HCT116 (cell line): Measurements from ENCODE around the gene MPP2. TPM values are rescaled to one million over a fixed set of nuclear protein-coding genes. Genes with fewer than 3 reads are reported as not detected.

ENCODE experiments used
- ATAC-seq: fragments of 200-7000 bp; cut with Tn5 transposase; 2 replicates; pipeline ENCODE4 v1.9.1; 2020; ENCODE audit warnings: mild to moderate bottlenecking, moderate library complexity
- BruUV-seq: library from RNA; stranded (reverse); fragments of 400-500 nt; replicated peaks from 2 replicates; lab custom pipeline; 2021; lab: Mats Ljungman, UMichigan
- CTCF ChIA-PET: fragments of 300-600 bp; sonication (Branson Sonifier 250); formaldehyde crosslinking; loops from one replicate; lab custom pipeline; 2021; ENCODE audit warnings: antibody characterized with exemption; lab: Charles Lee
- POLR2A ChIA-PET: fragments of 300-600, 350-600 bp; sonication (Branson Sonifier 250); formaldehyde crosslinking; loops from one replicate; lab custom pipeline; 2021; ENCODE audit warnings: antibody characterized with exemption; lab: Charles Lee
- RAD21 ChIA-PET, 2 experiments: fragments of 300-600 bp; sonication (Branson Sonifier 250); formaldehyde crosslinking; loops; one replicate each; lab custom pipeline; 2023; ENCODE audit warnings: low total read pairs in 2 of 2; ENCODE audit not compliant: uncharacterized antibody in 2 of 2, unreplicated experiment in 2 of 2, low non-redundant PET in 1 of 2; lab: Charles Lee
- DNase-seq: peaks from one replicate; pipeline ENCODE4 v3.0.0-alpha.2; 2010; ENCODE audit warnings: low read depth, low spot score
- H2AFZ ChIP-seq: fragments of 200-600 bp; shearing (Covaris generic), sonication (generic); 2 replicates; pipeline ENCODE4 v1.6.1; 2017; ENCODE audit warnings: low read depth, mixed run types, mixed read lengths, antibody characterized with exemption, low read length; ENCODE audit not compliant: poor library complexity, severe bottlenecking
- H3K27ac ChIP-seq: 2 replicates; pipeline ENCODE4 v1.5.1; 2012; ENCODE audit warnings: low read depth, low read length
- H3K27me3 ChIP-seq: fragments of 200-600 bp; sonication (generic); 2 replicates; pipeline ENCODE4 v1.6.1; 2016; ENCODE audit warnings: mixed run types, low read length, mixed read lengths; ENCODE audit not compliant: insufficient read depth
- H3K36me3 ChIP-seq, 2 experiments: fragments of 200-500 bp in 1 of 2; fragments of 200-600 bp in 1 of 2; sonication (Bioruptor generic) in 1 of 2; sonication (generic) in 1 of 2; 2 replicates each; pipeline versions ENCODE4 v1.5.1 to v1.6.1; 2014 to 2016; ENCODE audit warnings: low read length in 2 of 2, inconsistent platforms in 1 of 2, mixed read lengths in 1 of 2, mixed run types in 1 of 2; ENCODE audit not compliant: insufficient read depth in 2 of 2, control insufficient read depth in 1 of 2
- H3K4me1 ChIP-seq, 2 experiments: fragments of 200-600 bp in 1 of 2; sonication (generic) in 1 of 2; 2 replicates each; pipeline versions ENCODE4 v1.5.1 to v1.6.1; 2012 to 2017; ENCODE audit warnings: low read length in 2 of 2, inconsistent platforms in 1 of 2, mild to moderate bottlenecking in 1 of 2, mixed read lengths in 1 of 2, mixed run types in 1 of 2, moderate library complexity in 1 of 2; ENCODE audit not compliant: insufficient read depth in 2 of 2, control insufficient read depth in 1 of 2
- H3K4me2 ChIP-seq: fragments of 200-600 bp; sonication (generic); 2 replicates; pipeline ENCODE4 v1.6.1; 2017; ENCODE audit warnings: mixed run types, low read length, mixed read lengths
- H3K4me3 ChIP-seq, 2 experiments: fragments of 200-600 bp in 1 of 2; sonication (generic) in 1 of 2; replicated peaks in 1 of 2; 2 replicates each; pipeline ENCODE4 v1.5.1; 2011 to 2016; ENCODE audit warnings: low read length in 2 of 2, control low read depth in 1 of 2, low read depth in 1 of 2, mild to moderate bottlenecking in 1 of 2, mixed read lengths in 1 of 2, mixed run types in 1 of 2
- H3K79me2 ChIP-seq: fragments of 200-600 bp; sonication (generic); 2 replicates; pipeline ENCODE4 v1.6.1; 2017; ENCODE audit warnings: mild to moderate bottlenecking, mixed run types, low read length, moderate library complexity, mixed read lengths; ENCODE audit not compliant: insufficient read depth
- H3K9ac ChIP-seq: fragments of 200-600 bp; sonication (generic); 2 replicates; pipeline ENCODE4 v1.6.1; 2016; ENCODE audit warnings: low read length, mixed read lengths
- H3K9me2 ChIP-seq: fragments of 200-600 bp; sonication (generic), shearing (Covaris generic); 2 replicates; pipeline ENCODE4 v1.6.1; 2017; ENCODE audit warnings: mixed run types, mild to moderate bottlenecking, moderate library complexity; ENCODE audit not compliant: insufficient read depth
- H3K9me3 ChIP-seq, 2 experiments: fragments of 200-500 bp in 1 of 2; fragments of 200-600 bp in 1 of 2; sonication (Bioruptor generic) in 1 of 2; sonication (generic) in 1 of 2; 2 replicates each; pipeline ENCODE4 v1.6.1; 2014 to 2017; ENCODE audit warnings: low read length in 2 of 2, mixed read lengths in 2 of 2, inconsistent platforms in 1 of 2, low read depth in 1 of 2, mild to moderate bottlenecking in 1 of 2, mixed run types in 1 of 2, moderate library complexity in 1 of 2; ENCODE audit not compliant: control insufficient read depth in 1 of 2, insufficient read depth in 1 of 2
- H4K20me1 ChIP-seq: fragments of 200-600 bp; sonication (generic), shearing (Covaris generic); 2 replicates; pipeline ENCODE4 v1.6.1; 2017; ENCODE audit warnings: mixed run types, mild to moderate bottlenecking, moderate library complexity; ENCODE audit not compliant: insufficient read depth
- ATF3 ChIP-seq: IDR thresholded peaks from 2 replicates; pipeline ENCODE4 v1.6.1; 2012
- CBX3 ChIP-seq: IDR thresholded peaks from 2 replicates; pipeline ENCODE4 v1.6.1; 2012; ENCODE audit warnings: low read depth
- CEBPB ChIP-seq: IDR thresholded peaks from 2 replicates; pipeline ENCODE4 v1.6.1; 2012; ENCODE audit warnings: low read depth
- CTCF ChIP-seq, 3 experiments: fragments of 200-600 bp in 1 of 3; sonication (generic) in 1 of 3; IDR thresholded peaks in 2 of 3; conservative IDR thresholded peaks in 1 of 3; 2 replicates each; pipeline ENCODE4 v1.5.1; 2012 to 2017; ENCODE audit warnings: low read depth in 2 of 3, low read length in 2 of 3, antibody characterized with exemption in 1 of 3, borderline replicate concordance in 1 of 3, control low read depth in 1 of 3, mild to moderate bottlenecking in 1 of 3, mixed read lengths in 1 of 3, mixed run types in 1 of 3, moderate library complexity in 1 of 3; ENCODE audit not compliant: insufficient read depth in 1 of 3
- EGR1 ChIP-seq: IDR thresholded peaks from 2 replicates; pipeline ENCODE4 v1.6.1; 2012; ENCODE audit warnings: low read depth
- ELF1 ChIP-seq: IDR thresholded peaks from 2 replicates; pipeline ENCODE4 v1.6.1; 2012; ENCODE audit warnings: low read depth, borderline replicate concordance
- EZH2 ChIP-seq: fragments of 200-600 bp; sonication (generic); IDR thresholded peaks from 2 replicates; pipeline ENCODE4 v1.6.1; 2017; ENCODE audit warnings: antibody characterized with exemption, mixed run types
- EZH2phosphoT487 ChIP-seq: fragments of 200-600 bp; IDR thresholded peaks from 2 replicates; pipeline ENCODE4 v1.6.1; 2018; ENCODE audit warnings: antibody characterized with exemption, borderline replicate concordance
- FOSL1 ChIP-seq: IDR thresholded peaks from 2 replicates; pipeline ENCODE4 v1.6.1; 2012; ENCODE audit warnings: low read depth
- JUND ChIP-seq: IDR thresholded peaks from 2 replicates; pipeline ENCODE4 v1.6.1; 2012
- MAX ChIP-seq: IDR thresholded peaks from 2 replicates; pipeline ENCODE4 v1.6.1; 2012
- POLR2A ChIP-seq: IDR thresholded peaks from 2 replicates; pipeline ENCODE4 v1.7.0; 2011; ENCODE audit warnings: borderline replicate concordance; ENCODE audit not compliant: insufficient read depth, insufficient read length; ENCODE audit errors: extremely low read depth
- POLR2AphosphoS5 ChIP-seq: IDR thresholded peaks from 2 replicates; pipeline ENCODE4 v1.6.1; 2011; ENCODE audit warnings: mild to moderate bottlenecking, low read depth, low read length, moderate library complexity
- RAD21 ChIP-seq: IDR thresholded peaks from 2 replicates; pipeline ENCODE4 v1.6.1; 2012; ENCODE audit warnings: low read depth, mild to moderate bottlenecking
- SIN3A ChIP-seq: IDR thresholded peaks from 2 replicates; pipeline ENCODE4 v1.6.1; 2012; ENCODE audit warnings: low read depth
- SRF ChIP-seq: IDR thresholded peaks from 2 replicates; pipeline ENCODE4 v1.6.1; 2012; ENCODE audit warnings: low read depth
- YY1 ChIP-seq: IDR thresholded peaks from 2 replicates; pipeline ENCODE4 v1.6.1; 2011; ENCODE audit warnings: low read length, low read depth, moderate library complexity, mild to moderate bottlenecking; ENCODE audit not compliant: insufficient replicate concordance; ENCODE audit errors: extremely low read depth
- ZBTB33 ChIP-seq: IDR thresholded peaks from 2 replicates; pipeline ENCODE4 v1.6.1; 2011; ENCODE audit warnings: mild to moderate bottlenecking, low read length, moderate library complexity; ENCODE audit not compliant: insufficient replicate concordance; ENCODE audit errors: extremely low read depth
- ZFX ChIP-seq: fragments of 450-650 bp; IDR thresholded peaks from 2 replicates; pipeline ENCODE4 v1.6.1; 2017
- ZNF274 ChIP-seq: fragments of 200-500 bp; sonication (Bioruptor generic); IDR thresholded peaks from 2 replicates; pipeline ENCODE4 v1.6.1; 2014; ENCODE audit warnings: mild to moderate bottlenecking, low read depth, low read length, inconsistent platforms
- intact Hi-C: fragments of 100-400 bp; cut with micrococcal nuclease; formaldehyde crosslinking; loops from 2 replicates; pipeline ENCODE4 v1.10.0; 2022
- total RNA-seq: library from RNA; stranded (reverse); gene quantifications from one replicate; pipeline ENCODE4 v1.2.1, GENCODE V29; 2021; ENCODE audit not compliant: unreplicated experiment

The MPP2 gene
- total RNA-seq, 1 experiment from 2014 or later = 16.4 TPM

- no peaks in the 10 kb centered on the region for H4K20me1 ChIP-seq
- H3K79me2 ChIP-seq = no peaks in the 10 kb centered on the region
- H3K27me3 ChIP-seq = no peaks in the 10 kb centered on the region
- ChIA-PET RAD21 (no interaction called here), POLR2A (no interaction called here), CTCF (interaction anchor here (1.1 to 1.6 kb wide), 8 partner anchors 9 to 161 kb away, joined by 3 to 10 read pairs (median 4); partner anchors contain the start of gene CD300LG)
- H3K4me3 ChIP-seq = no peak overlapping the region
- H3K4me2 ChIP-seq = no peak overlapping the region
- intact Hi-C loops = loop anchor here (2.0 kb wide), 1 partner anchor 161 kb away; no protein-coding TSS in a partner anchor
- H3K9me3 ChIP-seq = no peaks in the 10 kb centered on the region
- no peak overlapping the region for H3K27ac ChIP-seq
- DNase-seq = no peak
- H3K4me1 ChIP-seq = peaks cover 0 to 9% of the 10 kb centered on the region in 2 experiments; a peak in 2 of 4 replicates
- H2AFZ ChIP-seq = no peak overlapping the region
- no peaks in the 10 kb centered on the region for H3K36me3 ChIP-seq
- no TSS peak for BruUV-seq
- H3K9ac ChIP-seq = no peak overlapping the region
- peak; percentile 4; the same call in 1 of the 2 replicates for ATAC-seq
- H3K9me2 ChIP-seq = no peaks in the 10 kb centered on the region
- no peak for TF ChIP-seq EGR1
- TF ChIP-seq SIN3A = no peak
- no peak for TF ChIP-seq ATF3
- no peak for TF ChIP-seq ZNF274
- no peak for TF ChIP-seq CBX3
- TF ChIP-seq CTCF (IDR thresholded peaks at IDR 0.05 in 2 of 3, conservative IDR thresholded peaks at IDR 0.05 in 1 of 3; ENCODE audit: borderline replicate concordance in 1 of 3, insufficient read depth in 1 of 3, low read depth in 2 of 3, low read length in 2 of 3) = no peak
- TF ChIP-seq ELF1 = no peak
- no peak for TF ChIP-seq EZH2
- no peak for TF ChIP-seq FOSL1
- no peak for TF ChIP-seq ZBTB33
- TF ChIP-seq YY1 = no peak
- TF ChIP-seq SRF = no peak
- TF ChIP-seq CEBPB = no peak
- no peak for TF ChIP-seq EZH2phosphoT487
- no peak for TF ChIP-seq ZFX
- no peak for TF ChIP-seq POLR2A
- TF ChIP-seq POLR2AphosphoS5 = no peak
- TF ChIP-seq MAX = no peak
- TF ChIP-seq JUND = no peak
- TF ChIP-seq RAD21 = no peak
These were observed 27.5 kb downstream of the MPP2 start for GRCh38 chr17:43879723-43880419.
